HCT116 (cell line): ENCODE measurements around the gene EEF1AKMT2. TPM values are rescaled to one million over a fixed set of nuclear protein-coding genes. Genes with fewer than 3 reads are reported as not detected.

Experiments
- ATAC-seq: fragments of 200-7000 bp; cut with Tn5 transposase; 2 replicates; pipeline ENCODE4 v1.9.1; 2020; ENCODE audit warnings: mild to moderate bottlenecking, moderate library complexity
- BruUV-seq: library from RNA; stranded (reverse); fragments of 400-500 nt; replicated peaks from 2 replicates; lab custom pipeline; 2021; lab: Mats Ljungman, UMichigan
- CTCF ChIA-PET: fragments of 300-600 bp; sonication (Branson Sonifier 250); formaldehyde crosslinking; loops from one replicate; lab custom pipeline; 2021; ENCODE audit warnings: antibody characterized with exemption; lab: Charles Lee
- POLR2A ChIA-PET: fragments of 300-600, 350-600 bp; sonication (Branson Sonifier 250); formaldehyde crosslinking; loops from one replicate; lab custom pipeline; 2021; ENCODE audit warnings: antibody characterized with exemption; lab: Charles Lee
- RAD21 ChIA-PET, 2 experiments: fragments of 300-600 bp; sonication (Branson Sonifier 250); formaldehyde crosslinking; loops; one replicate each; lab custom pipeline; 2023; ENCODE audit warnings: low total read pairs in 2 of 2; ENCODE audit not compliant: uncharacterized antibody in 2 of 2, unreplicated experiment in 2 of 2, low non-redundant PET in 1 of 2; lab: Charles Lee
- DNase-seq: peaks from one replicate; pipeline ENCODE4 v3.0.0-alpha.2; 2010; ENCODE audit warnings: low read depth, low spot score
- H2AFZ ChIP-seq: fragments of 200-600 bp; shearing (Covaris generic), sonication (generic); 2 replicates; pipeline ENCODE4 v1.6.1; 2017; ENCODE audit warnings: low read depth, mixed run types, mixed read lengths, antibody characterized with exemption, low read length; ENCODE audit not compliant: poor library complexity, severe bottlenecking
- H3K27ac ChIP-seq: 2 replicates; pipeline ENCODE4 v1.5.1; 2012; ENCODE audit warnings: low read depth, low read length
- H3K27me3 ChIP-seq: fragments of 200-600 bp; sonication (generic); 2 replicates; pipeline ENCODE4 v1.6.1; 2016; ENCODE audit warnings: mixed run types, low read length, mixed read lengths; ENCODE audit not compliant: insufficient read depth
- H3K36me3 ChIP-seq, 2 experiments: fragments of 200-500 bp in 1 of 2; fragments of 200-600 bp in 1 of 2; sonication (Bioruptor generic) in 1 of 2; sonication (generic) in 1 of 2; 2 replicates each; pipeline versions ENCODE4 v1.5.1 to v1.6.1; 2014 to 2016; ENCODE audit warnings: low read length in 2 of 2, inconsistent platforms in 1 of 2, mixed read lengths in 1 of 2, mixed run types in 1 of 2; ENCODE audit not compliant: insufficient read depth in 2 of 2, control insufficient read depth in 1 of 2
- H3K4me1 ChIP-seq, 2 experiments: fragments of 200-600 bp in 1 of 2; sonication (generic) in 1 of 2; 2 replicates each; pipeline versions ENCODE4 v1.5.1 to v1.6.1; 2012 to 2017; ENCODE audit warnings: low read length in 2 of 2, inconsistent platforms in 1 of 2, mild to moderate bottlenecking in 1 of 2, mixed read lengths in 1 of 2, mixed run types in 1 of 2, moderate library complexity in 1 of 2; ENCODE audit not compliant: insufficient read depth in 2 of 2, control insufficient read depth in 1 of 2
- H3K4me2 ChIP-seq: fragments of 200-600 bp; sonication (generic); 2 replicates; pipeline ENCODE4 v1.6.1; 2017; ENCODE audit warnings: mixed run types, low read length, mixed read lengths
- H3K4me3 ChIP-seq, 2 experiments: fragments of 200-600 bp in 1 of 2; sonication (generic) in 1 of 2; replicated peaks in 1 of 2; 2 replicates each; pipeline ENCODE4 v1.5.1; 2011 to 2016; ENCODE audit warnings: low read length in 2 of 2, control low read depth in 1 of 2, low read depth in 1 of 2, mild to moderate bottlenecking in 1 of 2, mixed read lengths in 1 of 2, mixed run types in 1 of 2
- H3K79me2 ChIP-seq: fragments of 200-600 bp; sonication (generic); 2 replicates; pipeline ENCODE4 v1.6.1; 2017; ENCODE audit warnings: mild to moderate bottlenecking, mixed run types, low read length, moderate library complexity, mixed read lengths; ENCODE audit not compliant: insufficient read depth
- H3K9ac ChIP-seq: fragments of 200-600 bp; sonication (generic); 2 replicates; pipeline ENCODE4 v1.6.1; 2016; ENCODE audit warnings: low read length, mixed read lengths
- H3K9me2 ChIP-seq: fragments of 200-600 bp; sonication (generic), shearing (Covaris generic); 2 replicates; pipeline ENCODE4 v1.6.1; 2017; ENCODE audit warnings: mixed run types, mild to moderate bottlenecking, moderate library complexity; ENCODE audit not compliant: insufficient read depth
- H3K9me3 ChIP-seq, 2 experiments: fragments of 200-500 bp in 1 of 2; fragments of 200-600 bp in 1 of 2; sonication (Bioruptor generic) in 1 of 2; sonication (generic) in 1 of 2; 2 replicates each; pipeline ENCODE4 v1.6.1; 2014 to 2017; ENCODE audit warnings: low read length in 2 of 2, mixed read lengths in 2 of 2, inconsistent platforms in 1 of 2, low read depth in 1 of 2, mild to moderate bottlenecking in 1 of 2, mixed run types in 1 of 2, moderate library complexity in 1 of 2; ENCODE audit not compliant: control insufficient read depth in 1 of 2, insufficient read depth in 1 of 2
- H4K20me1 ChIP-seq: fragments of 200-600 bp; sonication (generic), shearing (Covaris generic); 2 replicates; pipeline ENCODE4 v1.6.1; 2017; ENCODE audit warnings: mixed run types, mild to moderate bottlenecking, moderate library complexity; ENCODE audit not compliant: insufficient read depth
- CBX3 ChIP-seq: IDR thresholded peaks from 2 replicates; pipeline ENCODE4 v1.6.1; 2012; ENCODE audit warnings: low read depth
- EZH2phosphoT487 ChIP-seq: fragments of 200-600 bp; IDR thresholded peaks from 2 replicates; pipeline ENCODE4 v1.6.1; 2018; ENCODE audit warnings: antibody characterized with exemption, borderline replicate concordance
- FOSL1 ChIP-seq: IDR thresholded peaks from 2 replicates; pipeline ENCODE4 v1.6.1; 2012; ENCODE audit warnings: low read depth
- POLR2A ChIP-seq: IDR thresholded peaks from 2 replicates; pipeline ENCODE4 v1.7.0; 2011; ENCODE audit warnings: borderline replicate concordance; ENCODE audit not compliant: insufficient read depth, insufficient read length; ENCODE audit errors: extremely low read depth
- RAD21 ChIP-seq: IDR thresholded peaks from 2 replicates; pipeline ENCODE4 v1.6.1; 2012; ENCODE audit warnings: low read depth, mild to moderate bottlenecking
- SP1 ChIP-seq: IDR thresholded peaks from 2 replicates; pipeline ENCODE4 v1.6.1; 2012; ENCODE audit warnings: low read depth
- SRF ChIP-seq: IDR thresholded peaks from 2 replicates; pipeline ENCODE4 v1.6.1; 2012; ENCODE audit warnings: low read depth
- ZNF274 ChIP-seq: fragments of 200-500 bp; sonication (Bioruptor generic); IDR thresholded peaks from 2 replicates; pipeline ENCODE4 v1.6.1; 2014; ENCODE audit warnings: mild to moderate bottlenecking, low read depth, low read length, inconsistent platforms
- intact Hi-C: fragments of 100-400 bp; cut with micrococcal nuclease; formaldehyde crosslinking; loops from 2 replicates; pipeline ENCODE4 v1.10.0; 2022
- total RNA-seq: library from RNA; stranded (reverse); gene quantifications from one replicate; pipeline ENCODE4 v1.2.1, GENCODE V29; 2021; ENCODE audit not compliant: unreplicated experiment
- TF ChIP-seq, protein P1 (sequence below): IDR thresholded peaks from 2 replicates; pipeline ENCODE4 v1.6.1; 2011; ENCODE audit warnings: mild to moderate bottlenecking, low read length, moderate library complexity; ENCODE audit not compliant: insufficient replicate concordance; ENCODE audit errors: extremely low read depth
- TF ChIP-seq, protein P2 (sequence below): IDR thresholded peaks from 2 replicates; pipeline ENCODE4 v1.6.1; 2012
- TF ChIP-seq, protein P3 (sequence below), 3 experiments: fragments of 200-600 bp in 1 of 3; sonication (generic) in 1 of 3; IDR thresholded peaks in 2 of 3; conservative IDR thresholded peaks in 1 of 3; 2 replicates each; pipeline ENCODE4 v1.5.1; 2012 to 2017; ENCODE audit warnings: low read depth in 2 of 3, low read length in 2 of 3, antibody characterized with exemption in 1 of 3, borderline replicate concordance in 1 of 3, control low read depth in 1 of 3, mild to moderate bottlenecking in 1 of 3, mixed read lengths in 1 of 3, mixed run types in 1 of 3, moderate library complexity in 1 of 3; ENCODE audit not compliant: insufficient read depth in 1 of 3
- TF ChIP-seq, protein P4 (sequence below): IDR thresholded peaks from 2 replicates; pipeline ENCODE4 v1.6.1; 2012

The EEF1AKMT2 gene
- total RNA-seq, 1 experiment from 2014 or later = 39.6 TPM

DNA sequence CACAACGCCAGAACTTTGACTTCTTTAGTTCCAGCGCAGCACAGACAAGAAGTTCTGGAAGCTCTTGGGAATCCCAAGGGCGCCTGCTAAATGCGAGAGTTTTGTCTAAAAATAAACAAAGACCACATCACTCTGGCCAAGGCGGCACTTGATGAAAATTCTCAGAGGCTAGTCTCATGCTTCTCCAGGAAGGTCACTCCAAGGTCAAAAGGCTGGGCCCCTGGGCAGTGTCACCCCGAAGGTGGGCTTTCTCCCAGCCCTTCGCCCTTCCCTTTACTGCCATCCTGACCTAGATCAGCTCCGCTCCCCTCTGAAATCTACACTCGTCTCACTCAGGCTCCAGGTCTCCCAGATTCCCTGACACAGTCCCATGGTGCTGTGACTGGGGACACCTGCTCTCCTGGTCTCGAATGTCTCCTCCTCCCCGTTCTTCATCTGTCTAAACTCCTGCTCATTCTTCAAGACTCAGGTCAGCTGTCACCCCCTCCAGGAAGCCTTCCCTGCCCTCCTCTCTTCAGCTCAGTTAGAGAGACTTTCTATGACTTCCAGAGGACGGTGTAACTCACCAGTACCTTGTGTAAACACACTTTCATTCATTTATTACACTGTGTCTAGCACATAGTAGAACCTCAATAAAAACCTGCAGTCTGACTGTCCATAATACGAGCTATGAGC lies 58.0 kb downstream of the EEF1AKMT2 start (continued):
- TF ChIP-seq, protein P1, sequence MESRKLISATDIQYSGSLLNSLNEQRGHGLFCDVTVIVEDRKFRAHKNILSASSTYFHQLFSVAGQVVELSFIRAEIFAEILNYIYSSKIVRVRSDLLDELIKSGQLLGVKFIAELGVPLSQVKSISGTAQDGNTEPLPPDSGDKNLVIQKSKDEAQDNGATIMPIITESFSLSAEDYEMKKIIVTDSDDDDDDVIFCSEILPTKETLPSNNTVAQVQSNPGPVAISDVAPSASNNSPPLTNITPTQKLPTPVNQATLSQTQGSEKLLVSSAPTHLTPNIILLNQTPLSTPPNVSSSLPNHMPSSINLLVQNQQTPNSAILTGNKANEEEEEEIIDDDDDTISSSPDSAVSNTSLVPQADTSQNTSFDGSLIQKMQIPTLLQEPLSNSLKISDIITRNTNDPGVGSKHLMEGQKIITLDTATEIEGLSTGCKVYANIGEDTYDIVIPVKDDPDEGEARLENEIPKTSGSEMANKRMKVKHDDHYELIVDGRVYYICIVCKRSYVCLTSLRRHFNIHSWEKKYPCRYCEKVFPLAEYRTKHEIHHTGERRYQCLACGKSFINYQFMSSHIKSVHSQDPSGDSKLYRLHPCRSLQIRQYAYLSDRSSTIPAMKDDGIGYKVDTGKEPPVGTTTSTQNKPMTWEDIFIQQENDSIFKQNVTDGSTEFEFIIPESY = no peak
- no peak for TF ChIP-seq ZNF274

DNA sequence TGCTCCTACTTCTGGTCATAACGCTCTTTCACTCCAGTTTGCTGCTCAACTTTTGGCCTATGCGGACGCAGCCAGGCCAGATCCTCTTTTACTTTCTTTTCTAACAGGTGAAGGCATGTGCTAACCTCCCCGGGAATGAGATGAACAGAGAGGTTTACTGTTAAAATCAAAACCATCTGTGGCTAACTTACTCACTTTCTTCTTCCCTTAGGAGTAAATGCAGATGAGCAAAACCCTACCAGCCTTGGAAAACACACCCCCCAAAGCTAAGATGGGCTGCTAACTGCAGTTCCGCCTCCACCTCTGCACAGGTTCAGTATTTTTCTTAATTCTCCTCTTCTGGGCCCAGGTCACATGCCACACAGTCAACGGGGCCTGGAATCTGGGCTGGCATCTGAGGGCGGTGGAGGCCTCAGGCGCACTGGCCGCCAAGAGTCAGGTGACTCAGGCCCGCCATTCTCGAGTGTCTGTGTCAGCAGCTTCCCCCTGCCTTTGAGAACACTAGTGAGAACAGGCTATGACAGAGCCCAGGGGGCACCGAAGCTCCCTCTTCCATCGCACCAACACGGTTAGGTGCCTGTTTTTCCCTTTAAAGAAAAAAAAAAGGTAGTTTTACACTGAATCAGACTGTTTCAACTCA lies 58.6 kb downstream of the EEF1AKMT2 start:
- Histone ChIP-seq H3K27ac (no peak overlapping the region), H2AFZ (no peak overlapping the region), H3K4me3 (no peak overlapping the region), H4K20me1 (no peaks in the 10 kb centered on the region), H3K79me2 (0 out of 2 replicates have a peak, but pooled peaks cover under 1% of the 10 kb centered on the region), H3K4me1 (peaks cover 9 to 16% of the 10 kb centered on the region in 2 experiments; a peak in 3 of 4 replicates), H3K36me3 (no peaks in the 10 kb centered on the region), H3K9me2 (no peaks in the 10 kb centered on the region), H3K9me3 (no peaks in the 10 kb centered on the region), H3K4me2 (no peak overlapping the region), H3K27me3 (no peaks in the 10 kb centered on the region), H3K9ac (no peak overlapping the region)
- no peak for ATAC-seq
- ChIA-PET CTCF (interaction anchor here (1.5 kb wide), 1 partner anchor 8 kb away, joined by 6 read pairs; no protein-coding TSS in a partner anchor), POLR2A (no interaction called here), RAD21 (no interaction called here)
- intact Hi-C loops = no loop called here
- no TSS peak for BruUV-seq
- DNase-seq = no peak
- no peak for TF ChIP-seq CBX3
- no peak for TF ChIP-seq RAD21
- TF ChIP-seq, protein P2, sequence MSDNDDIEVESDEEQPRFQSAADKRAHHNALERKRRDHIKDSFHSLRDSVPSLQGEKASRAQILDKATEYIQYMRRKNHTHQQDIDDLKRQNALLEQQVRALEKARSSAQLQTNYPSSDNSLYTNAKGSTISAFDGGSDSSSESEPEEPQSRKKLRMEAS = no peak
- no peak for TF ChIP-seq SRF
- TF ChIP-seq, protein P3, sequence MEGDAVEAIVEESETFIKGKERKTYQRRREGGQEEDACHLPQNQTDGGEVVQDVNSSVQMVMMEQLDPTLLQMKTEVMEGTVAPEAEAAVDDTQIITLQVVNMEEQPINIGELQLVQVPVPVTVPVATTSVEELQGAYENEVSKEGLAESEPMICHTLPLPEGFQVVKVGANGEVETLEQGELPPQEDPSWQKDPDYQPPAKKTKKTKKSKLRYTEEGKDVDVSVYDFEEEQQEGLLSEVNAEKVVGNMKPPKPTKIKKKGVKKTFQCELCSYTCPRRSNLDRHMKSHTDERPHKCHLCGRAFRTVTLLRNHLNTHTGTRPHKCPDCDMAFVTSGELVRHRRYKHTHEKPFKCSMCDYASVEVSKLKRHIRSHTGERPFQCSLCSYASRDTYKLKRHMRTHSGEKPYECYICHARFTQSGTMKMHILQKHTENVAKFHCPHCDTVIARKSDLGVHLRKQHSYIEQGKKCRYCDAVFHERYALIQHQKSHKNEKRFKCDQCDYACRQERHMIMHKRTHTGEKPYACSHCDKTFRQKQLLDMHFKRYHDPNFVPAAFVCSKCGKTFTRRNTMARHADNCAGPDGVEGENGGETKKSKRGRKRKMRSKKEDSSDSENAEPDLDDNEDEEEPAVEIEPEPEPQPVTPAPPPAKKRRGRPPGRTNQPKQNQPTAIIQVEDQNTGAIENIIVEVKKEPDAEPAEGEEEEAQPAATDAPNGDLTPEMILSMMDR (IDR thresholded peaks at IDR 0.05 in 2 of 3, conservative IDR thresholded peaks at IDR 0.05 in 1 of 3; ENCODE audit: borderline replicate concordance in 1 of 3, insufficient read depth in 1 of 3, low read depth in 2 of 3, low read length in 2 of 3) = no peak
- TF ChIP-seq, protein P4, sequence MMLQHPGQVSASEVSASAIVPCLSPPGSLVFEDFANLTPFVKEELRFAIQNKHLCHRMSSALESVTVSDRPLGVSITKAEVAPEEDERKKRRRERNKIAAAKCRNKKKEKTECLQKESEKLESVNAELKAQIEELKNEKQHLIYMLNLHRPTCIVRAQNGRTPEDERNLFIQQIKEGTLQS = no peak
- TF ChIP-seq FOSL1 = no peak
- no peak for TF ChIP-seq EZH2phosphoT487
- TF ChIP-seq POLR2A = no peak
- no peak for TF ChIP-seq ZNF274
- no peak for TF ChIP-seq SP1
- TF ChIP-seq, protein P1 = no peak
